Loucy (cell line): ENCODE measurements around the gene KCNMA1.

Experiments used
- EZH2phosphoT487 ChIP-seq: fragments of 200-600 bp; IDR thresholded peaks from 2 replicates; pipeline ENCODE4 v1.6.1; 2018; ENCODE audit warnings: antibody characterized with exemption, mild to moderate bottlenecking, moderate library complexity, borderline replicate concordance
- TF ChIP-seq, protein P1 (sequence below): fragments of 200-600 bp; sonication (generic); conservative IDR thresholded peaks from 2 replicates; pipeline ENCODE4 v1.5.1; 2014; ENCODE audit warnings: mild to moderate bottlenecking, antibody characterized with exemption, low read length

DNA sequence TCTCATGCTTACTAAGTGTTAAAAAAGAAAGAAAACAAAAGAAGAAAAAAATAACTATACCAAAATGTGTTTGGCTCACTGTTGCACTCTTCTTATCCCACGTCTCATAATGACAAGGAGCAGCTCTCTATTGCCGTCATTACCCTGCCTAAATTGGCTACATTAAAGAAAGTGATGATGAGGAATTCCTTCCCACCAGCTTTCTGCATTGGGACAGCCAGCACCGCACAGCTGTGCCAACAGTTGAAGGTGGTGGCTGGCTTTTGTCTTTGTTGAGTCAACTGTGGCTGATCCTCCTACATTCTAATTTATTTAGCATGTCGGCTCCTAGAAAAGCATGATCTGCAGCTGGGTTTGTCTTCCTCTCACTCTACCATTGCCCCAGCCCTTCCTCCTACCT, 751.8 kb downstream of the KCNMA1 start:
- TF ChIP-seq, protein P1, sequence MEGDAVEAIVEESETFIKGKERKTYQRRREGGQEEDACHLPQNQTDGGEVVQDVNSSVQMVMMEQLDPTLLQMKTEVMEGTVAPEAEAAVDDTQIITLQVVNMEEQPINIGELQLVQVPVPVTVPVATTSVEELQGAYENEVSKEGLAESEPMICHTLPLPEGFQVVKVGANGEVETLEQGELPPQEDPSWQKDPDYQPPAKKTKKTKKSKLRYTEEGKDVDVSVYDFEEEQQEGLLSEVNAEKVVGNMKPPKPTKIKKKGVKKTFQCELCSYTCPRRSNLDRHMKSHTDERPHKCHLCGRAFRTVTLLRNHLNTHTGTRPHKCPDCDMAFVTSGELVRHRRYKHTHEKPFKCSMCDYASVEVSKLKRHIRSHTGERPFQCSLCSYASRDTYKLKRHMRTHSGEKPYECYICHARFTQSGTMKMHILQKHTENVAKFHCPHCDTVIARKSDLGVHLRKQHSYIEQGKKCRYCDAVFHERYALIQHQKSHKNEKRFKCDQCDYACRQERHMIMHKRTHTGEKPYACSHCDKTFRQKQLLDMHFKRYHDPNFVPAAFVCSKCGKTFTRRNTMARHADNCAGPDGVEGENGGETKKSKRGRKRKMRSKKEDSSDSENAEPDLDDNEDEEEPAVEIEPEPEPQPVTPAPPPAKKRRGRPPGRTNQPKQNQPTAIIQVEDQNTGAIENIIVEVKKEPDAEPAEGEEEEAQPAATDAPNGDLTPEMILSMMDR, result no peak
- TF ChIP-seq EZH2phosphoT487, result no peak
